ENCODE measurements around the gene OPCML. TPM values are rescaled to one million over a fixed set of nuclear protein-coding genes. Genes with fewer than 3 reads are reported as not detected.

Gene OPCML
- total and polyA plus RNA-seq, 2 of the 13 experiments (the other 11 are each of a cell fraction or from before 2014, with no cell fraction given) = not detected

DNA sequence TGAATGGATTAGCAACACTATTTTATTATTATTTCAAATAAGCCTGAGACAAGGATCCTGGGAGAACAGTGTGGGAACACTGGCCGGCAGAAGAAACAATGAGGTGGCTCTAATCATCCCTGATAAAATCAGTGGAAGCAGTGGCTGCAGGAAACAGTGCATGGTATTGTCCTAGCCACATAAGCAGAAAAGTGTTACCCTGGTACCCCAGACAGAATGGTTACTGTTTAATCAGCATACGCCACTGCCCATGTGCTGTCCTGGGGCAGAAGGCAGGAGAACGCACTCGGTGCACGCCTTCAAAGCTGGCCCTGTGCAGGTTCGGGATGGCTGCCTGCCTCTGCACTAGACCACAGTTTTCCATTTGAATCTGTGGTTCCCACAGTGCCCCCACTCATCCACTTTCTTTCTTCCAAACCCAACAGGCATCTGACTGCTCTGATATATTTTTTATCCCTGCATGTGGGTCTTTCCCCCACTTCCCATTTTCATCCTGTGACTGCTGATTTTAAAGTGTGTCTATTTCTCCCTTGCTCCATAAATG is 25.7 kb downstream of the OPCML start (continued):
- TF ChIP-seq, protein P1, sequence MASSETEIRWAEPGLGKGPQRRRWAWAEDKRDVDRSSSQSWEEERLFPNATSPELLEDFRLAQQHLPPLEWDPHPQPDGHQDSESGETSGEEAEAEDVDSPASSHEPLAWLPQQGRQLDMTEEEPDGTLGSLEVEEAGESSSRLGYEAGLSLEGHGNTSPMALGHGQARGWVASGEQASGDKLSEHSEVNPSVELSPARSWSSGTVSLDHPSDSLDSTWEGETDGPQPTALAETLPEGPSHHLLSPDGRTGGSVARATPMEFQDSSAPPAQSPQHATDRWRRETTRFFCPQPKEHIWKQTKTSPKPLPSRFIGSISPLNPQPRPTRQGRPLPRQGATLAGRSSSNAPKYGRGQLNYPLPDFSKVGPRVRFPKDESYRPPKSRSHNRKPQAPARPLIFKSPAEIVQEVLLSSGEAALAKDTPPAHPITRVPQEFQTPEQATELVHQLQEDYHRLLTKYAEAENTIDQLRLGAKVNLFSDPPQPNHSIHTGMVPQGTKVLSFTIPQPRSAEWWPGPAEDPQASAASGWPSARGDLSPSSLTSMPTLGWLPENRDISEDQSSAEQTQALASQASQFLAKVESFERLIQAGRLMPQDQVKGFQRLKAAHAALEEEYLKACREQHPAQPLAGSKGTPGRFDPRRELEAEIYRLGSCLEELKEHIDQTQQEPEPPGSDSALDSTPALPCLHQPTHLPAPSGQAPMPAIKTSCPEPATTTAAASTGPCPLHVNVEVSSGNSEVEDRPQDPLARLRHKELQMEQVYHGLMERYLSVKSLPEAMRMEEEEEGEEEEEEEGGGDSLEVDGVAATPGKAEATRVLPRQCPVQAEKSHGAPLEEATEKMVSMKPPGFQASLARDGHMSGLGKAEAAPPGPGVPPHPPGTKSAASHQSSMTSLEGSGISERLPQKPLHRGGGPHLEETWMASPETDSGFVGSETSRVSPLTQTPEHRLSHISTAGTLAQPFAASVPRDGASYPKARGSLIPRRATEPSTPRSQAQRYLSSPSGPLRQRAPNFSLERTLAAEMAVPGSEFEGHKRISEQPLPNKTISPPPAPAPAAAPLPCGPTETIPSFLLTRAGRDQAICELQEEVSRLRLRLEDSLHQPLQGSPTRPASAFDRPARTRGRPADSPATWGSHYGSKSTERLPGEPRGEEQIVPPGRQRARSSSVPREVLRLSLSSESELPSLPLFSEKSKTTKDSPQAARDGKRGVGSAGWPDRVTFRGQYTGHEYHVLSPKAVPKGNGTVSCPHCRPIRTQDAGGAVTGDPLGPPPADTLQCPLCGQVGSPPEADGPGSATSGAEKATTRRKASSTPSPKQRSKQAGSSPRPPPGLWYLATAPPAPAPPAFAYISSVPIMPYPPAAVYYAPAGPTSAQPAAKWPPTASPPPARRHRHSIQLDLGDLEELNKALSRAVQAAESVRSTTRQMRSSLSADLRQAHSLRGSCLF (CRISPR knock-in tag; IDR thresholded peaks at IDR 0.05; ENCODE audit: borderline replicate concordance) = no peak
- no peak for TF ChIP-seq EZH2 (conservative IDR thresholded peaks at IDR 0.05; ENCODE audit: low read depth, low read length)
- no peak for TF ChIP-seq RBAK (CRISPR knock-in tag; IDR thresholded peaks at IDR 0.05)
- no peak for TF ChIP-seq ZNF354B (CRISPR knock-in tag; IDR thresholded peaks at IDR 0.05)
- no peak for TF ChIP-seq ZNF235 (CRISPR knock-in tag; IDR thresholded peaks at IDR 0.05; ENCODE audit: borderline replicate concordance)
- no peak for TF ChIP-seq ZNF713 (CRISPR knock-in tag; IDR thresholded peaks at IDR 0.05)
- TF ChIP-seq MAFG (CRISPR knock-in tag; IDR thresholded peaks at IDR 0.05) = no peak

DNA sequence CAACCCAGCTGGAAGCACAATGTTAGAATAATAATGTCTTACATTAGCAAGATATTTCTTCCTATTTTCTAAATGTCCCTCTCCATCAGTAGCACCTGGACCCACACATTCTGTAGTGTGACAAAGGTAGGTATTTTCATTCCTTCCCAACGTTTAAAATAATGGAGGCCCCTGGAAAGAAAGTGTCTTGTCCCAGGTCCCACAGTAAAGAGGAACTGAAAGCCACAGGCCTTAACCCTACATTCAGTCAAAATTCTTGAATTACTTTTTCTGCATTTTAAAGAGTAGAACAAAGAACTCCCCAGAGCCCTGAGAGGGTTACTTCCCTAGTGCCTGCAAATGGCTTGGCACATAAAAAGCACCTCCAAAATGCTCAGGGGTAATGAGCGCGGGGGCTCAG is 26.3 kb downstream of the OPCML start:
- Histone ChIP-seq H3K27ac (ENCODE audit: extremely low read length, insufficient read depth, low read length) (no peak overlapping the region), H3K4me3 (replicated peaks in 1 of 3; ENCODE audit: insufficient read depth in 1 of 3, low read depth in 2 of 3, low read length in 3 of 3) (no peak overlapping the region), H3K27me3 (ENCODE audit: control insufficient read depth in 1 of 2, insufficient read depth in 2 of 2, low read length in 2 of 2) (peaks cover 1 to 7% of the 10 kb centered on the region in 2 experiments; a peak in 1 of 5 replicates), H3K9ac (ENCODE audit: insufficient read depth, low read depth, low read length) (no peak overlapping the region), H3K79me2 (ENCODE audit: insufficient read depth, low read length) (no peaks in the 10 kb centered on the region), H4K20me1 (ENCODE audit: insufficient read depth, low read length) (no peaks in the 10 kb centered on the region), H2AFZ (ENCODE audit: low read length) (no peak overlapping the region), H3K4me2 (ENCODE audit: low read depth, low read length) (no peak overlapping the region), H3K36me3 (replicated peaks in 1 of 2; ENCODE audit: control insufficient read depth in 1 of 2, insufficient read depth in 2 of 2, low read length in 2 of 2) (no peaks in the 10 kb centered on the region), H3K4me1 (ENCODE audit: insufficient read depth, low read length) (no peaks in the 10 kb centered on the region), H3K9me3 (ENCODE audit: low read length) (no peaks in the 10 kb centered on the region)
- no peak for ATAC-seq
- POLR2A ChIA-PET = no interaction called here
- WGBS (ENCODE audit: low lambda C conversion rate) = 30% methylated on average over 2 of the region's 3 CpGs
- no TSS peak for BruUV-seq (replicated peaks)
- in situ Hi-C loops (cut with HindIII; ENCODE audit: extremely low pct_ligation_motif_present, low pct_unique_long_range_greater_than_20kb) = no loop called here
- no peak for DNase-seq (ENCODE audit: low spot score)
- CTCF ChIA-PET (ENCODE audit: low intra/inter-chr PET ratio, low total read pairs) = no interaction called here
- intact Hi-C loops (cut with micrococcal nuclease; ENCODE audit: unreplicated experiment) = no loop called here
- no peak for FAIRE-seq
- no peak for TF ChIP-seq HMG20B (CRISPR knock-in tag; conservative IDR thresholded peaks at IDR 0.05)
- TF ChIP-seq, protein P2, sequence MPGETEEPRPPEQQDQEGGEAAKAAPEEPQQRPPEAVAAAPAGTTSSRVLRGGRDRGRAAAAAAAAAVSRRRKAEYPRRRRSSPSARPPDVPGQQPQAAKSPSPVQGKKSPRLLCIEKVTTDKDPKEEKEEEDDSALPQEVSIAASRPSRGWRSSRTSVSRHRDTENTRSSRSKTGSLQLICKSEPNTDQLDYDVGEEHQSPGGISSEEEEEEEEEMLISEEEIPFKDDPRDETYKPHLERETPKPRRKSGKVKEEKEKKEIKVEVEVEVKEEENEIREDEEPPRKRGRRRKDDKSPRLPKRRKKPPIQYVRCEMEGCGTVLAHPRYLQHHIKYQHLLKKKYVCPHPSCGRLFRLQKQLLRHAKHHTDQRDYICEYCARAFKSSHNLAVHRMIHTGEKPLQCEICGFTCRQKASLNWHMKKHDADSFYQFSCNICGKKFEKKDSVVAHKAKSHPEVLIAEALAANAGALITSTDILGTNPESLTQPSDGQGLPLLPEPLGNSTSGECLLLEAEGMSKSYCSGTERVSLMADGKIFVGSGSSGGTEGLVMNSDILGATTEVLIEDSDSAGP (CRISPR knock-in tag; IDR thresholded peaks at IDR 0.05; ENCODE audit: borderline replicate concordance) = no peak
- TF ChIP-seq NFYC (CRISPR knock-in tag; IDR thresholded peaks at IDR 0.05) = no peak
- no peak for TF ChIP-seq ZNF749 (CRISPR knock-in tag; IDR thresholded peaks at IDR 0.05; ENCODE audit: borderline replicate concordance)
- no peak for TF ChIP-seq SRF (IDR thresholded peaks at IDR 0.05; ENCODE audit: low read depth, low read length)
- no peak for TF ChIP-seq HNRNPL (IDR thresholded peaks at IDR 0.05; ENCODE audit: low read depth, low read length)
- no peak for TF ChIP-seq MBNL3 (CRISPR knock-in tag; conservative IDR thresholded peaks at IDR 0.05)
- TF ChIP-seq, protein P3, sequence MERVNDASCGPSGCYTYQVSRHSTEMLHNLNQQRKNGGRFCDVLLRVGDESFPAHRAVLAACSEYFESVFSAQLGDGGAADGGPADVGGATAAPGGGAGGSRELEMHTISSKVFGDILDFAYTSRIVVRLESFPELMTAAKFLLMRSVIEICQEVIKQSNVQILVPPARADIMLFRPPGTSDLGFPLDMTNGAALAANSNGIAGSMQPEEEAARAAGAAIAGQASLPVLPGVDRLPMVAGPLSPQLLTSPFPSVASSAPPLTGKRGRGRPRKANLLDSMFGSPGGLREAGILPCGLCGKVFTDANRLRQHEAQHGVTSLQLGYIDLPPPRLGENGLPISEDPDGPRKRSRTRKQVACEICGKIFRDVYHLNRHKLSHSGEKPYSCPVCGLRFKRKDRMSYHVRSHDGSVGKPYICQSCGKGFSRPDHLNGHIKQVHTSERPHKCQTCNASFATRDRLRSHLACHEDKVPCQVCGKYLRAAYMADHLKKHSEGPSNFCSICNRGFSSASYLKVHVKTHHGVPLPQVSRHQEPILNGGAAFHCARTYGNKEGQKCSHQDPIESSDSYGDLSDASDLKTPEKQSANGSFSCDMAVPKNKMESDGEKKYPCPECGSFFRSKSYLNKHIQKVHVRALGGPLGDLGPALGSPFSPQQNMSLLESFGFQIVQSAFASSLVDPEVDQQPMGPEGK (CRISPR knock-in tag; IDR thresholded peaks at IDR 0.05) = no peak
- TF ChIP-seq KLF16 (CRISPR knock-in tag; IDR thresholded peaks at IDR 0.05) = no peak

All from HepG2 (cell line).